NCI-H1048 (cell line): Measurements from ENCODE around the gene NPTX1.
"Not testable (repeated sequence)": the region's sequence is repeated elsewhere in the genome, so short reads cannot be mapped to it uniquely, and the experiment has no call there.

Experiments
- DNase-seq: peaks from one replicate; lab custom pipeline; 2025; lab: John Stamatoyannopoulos, UW

The NPTX1 gene, protein sequence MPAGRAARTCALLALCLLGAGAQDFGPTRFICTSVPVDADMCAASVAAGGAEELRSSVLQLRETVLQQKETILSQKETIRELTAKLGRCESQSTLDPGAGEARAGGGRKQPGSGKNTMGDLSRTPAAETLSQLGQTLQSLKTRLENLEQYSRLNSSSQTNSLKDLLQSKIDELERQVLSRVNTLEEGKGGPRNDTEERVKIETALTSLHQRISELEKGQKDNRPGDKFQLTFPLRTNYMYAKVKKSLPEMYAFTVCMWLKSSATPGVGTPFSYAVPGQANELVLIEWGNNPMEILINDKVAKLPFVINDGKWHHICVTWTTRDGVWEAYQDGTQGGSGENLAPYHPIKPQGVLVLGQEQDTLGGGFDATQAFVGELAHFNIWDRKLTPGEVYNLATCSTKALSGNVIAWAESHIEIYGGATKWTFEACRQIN

DNA sequence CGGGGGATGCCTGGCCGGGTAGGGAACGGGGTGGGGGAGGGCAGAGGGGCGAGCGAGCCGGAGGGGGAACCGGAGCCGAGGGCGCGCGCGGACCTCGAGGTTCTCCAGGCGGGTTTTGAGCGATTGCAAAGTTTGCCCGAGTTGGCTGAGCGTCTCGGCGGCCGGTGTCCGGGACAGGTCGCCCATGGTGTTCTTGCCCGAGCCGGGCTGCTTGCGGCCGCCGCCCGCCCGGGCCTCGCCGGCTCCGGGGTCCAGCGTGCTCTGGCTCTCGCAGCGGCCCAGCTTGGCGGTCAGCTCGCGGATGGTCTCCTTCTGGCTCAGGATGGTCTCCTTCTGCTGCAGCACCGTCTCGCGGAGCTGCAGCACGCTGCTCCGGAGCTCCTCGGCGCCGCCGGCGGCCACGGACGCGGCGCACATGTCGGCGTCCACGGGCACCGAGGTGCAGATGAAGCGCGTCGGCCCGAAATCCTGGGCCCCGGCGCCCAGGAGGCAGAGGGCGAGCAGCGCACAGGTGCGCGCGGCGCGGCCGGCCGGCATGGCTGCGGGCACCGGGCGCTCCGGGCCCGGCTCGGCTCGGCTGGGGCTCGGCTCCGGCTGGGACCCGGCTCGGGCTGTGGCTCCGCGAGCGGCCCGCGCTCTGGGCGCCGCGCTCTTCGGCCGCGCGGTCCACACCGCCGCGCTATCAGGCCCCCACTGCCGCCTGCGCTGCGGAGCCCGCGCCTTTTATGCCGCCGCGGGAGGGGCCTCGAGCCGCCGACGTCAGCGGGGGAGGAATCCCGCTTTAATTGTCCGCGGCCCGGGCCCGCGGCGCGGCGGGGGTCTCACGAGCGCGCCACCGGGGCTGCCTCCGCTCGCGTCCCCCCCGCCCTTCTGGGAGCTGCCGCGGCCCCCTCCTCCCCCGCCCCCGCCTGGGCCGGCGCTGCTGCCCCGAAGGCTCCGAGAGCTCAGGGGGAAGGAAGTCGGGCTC, at the start of gene NPTX1:
TSS of gene NPTX1 (minus strand) at position 698 of the 967 bp plus-strand sequence. CDS start at position 537, 161 bp downstream.
- no peak for DNase-seq

DNA sequence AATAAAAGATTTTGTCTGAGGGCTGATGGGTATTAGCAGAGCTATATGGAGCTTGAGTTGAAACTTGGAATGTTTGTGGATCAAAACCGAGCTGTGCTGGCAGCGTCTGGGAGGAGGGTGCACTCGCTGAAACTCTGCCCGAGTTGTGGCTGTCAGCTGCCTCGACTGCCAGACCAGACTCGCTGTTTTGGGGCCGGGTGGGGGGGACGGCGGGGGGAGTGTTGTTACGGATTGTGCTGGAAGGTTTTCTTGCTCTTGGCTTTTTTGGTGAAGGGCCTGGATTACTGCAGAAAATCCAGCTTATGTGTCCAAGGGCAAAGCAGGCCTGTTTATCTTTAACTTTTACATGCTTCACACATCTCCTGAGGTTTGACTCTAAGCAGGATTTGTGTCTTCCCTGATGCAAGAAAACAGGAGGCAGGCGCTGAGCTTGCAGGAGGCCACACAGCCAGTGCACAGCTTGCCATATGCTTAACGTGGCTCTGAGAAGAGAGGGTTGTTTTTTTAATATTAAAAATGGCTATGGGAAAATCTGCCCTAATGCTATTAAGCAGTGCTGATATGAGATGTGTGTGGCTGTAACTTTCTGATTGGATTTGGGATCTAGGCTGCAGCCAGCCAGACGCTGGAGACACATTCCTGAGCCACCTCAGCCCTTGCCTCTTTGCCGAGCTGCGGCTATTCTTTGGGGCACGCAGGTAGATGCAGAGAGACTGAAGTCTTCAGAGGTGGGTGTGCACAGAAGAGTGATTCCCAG, 47.7 kb upstream of the NPTX1 start:
- DNase-seq = no peak

DNA sequence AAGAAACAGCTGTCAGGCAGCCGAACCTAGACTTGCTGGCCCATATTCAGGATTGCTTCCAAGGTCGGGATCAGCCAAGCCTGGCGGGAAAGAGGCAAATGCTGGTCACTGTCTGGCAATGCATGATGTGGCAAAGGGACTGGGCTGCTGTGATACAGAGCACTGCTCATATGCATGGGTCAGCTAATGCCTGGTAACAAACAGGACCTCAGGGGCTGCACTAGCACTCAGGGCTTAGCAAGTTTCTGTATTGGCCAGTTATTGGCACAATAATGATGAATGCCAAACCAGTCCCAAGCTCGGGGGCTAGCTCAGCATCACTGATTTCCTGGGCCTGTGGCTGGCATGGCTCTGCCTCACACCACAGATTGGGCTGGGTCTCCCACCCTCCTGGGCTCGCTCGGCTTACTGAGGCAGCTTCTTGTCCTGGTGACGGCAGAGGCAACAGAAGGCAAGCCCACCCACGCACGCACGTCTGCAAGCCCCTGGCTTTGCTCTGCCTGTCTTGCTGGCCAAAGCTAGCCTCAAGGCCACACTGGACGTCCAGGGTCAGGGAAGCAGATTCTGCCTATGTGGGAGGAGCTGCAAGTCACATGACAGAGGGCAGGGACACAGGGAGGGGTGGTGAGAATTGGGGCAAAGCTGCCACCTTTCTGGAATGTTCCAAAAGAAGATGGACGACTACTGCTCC, 46.8 kb upstream of the NPTX1 start:
- DNase-seq = no peak

DNA sequence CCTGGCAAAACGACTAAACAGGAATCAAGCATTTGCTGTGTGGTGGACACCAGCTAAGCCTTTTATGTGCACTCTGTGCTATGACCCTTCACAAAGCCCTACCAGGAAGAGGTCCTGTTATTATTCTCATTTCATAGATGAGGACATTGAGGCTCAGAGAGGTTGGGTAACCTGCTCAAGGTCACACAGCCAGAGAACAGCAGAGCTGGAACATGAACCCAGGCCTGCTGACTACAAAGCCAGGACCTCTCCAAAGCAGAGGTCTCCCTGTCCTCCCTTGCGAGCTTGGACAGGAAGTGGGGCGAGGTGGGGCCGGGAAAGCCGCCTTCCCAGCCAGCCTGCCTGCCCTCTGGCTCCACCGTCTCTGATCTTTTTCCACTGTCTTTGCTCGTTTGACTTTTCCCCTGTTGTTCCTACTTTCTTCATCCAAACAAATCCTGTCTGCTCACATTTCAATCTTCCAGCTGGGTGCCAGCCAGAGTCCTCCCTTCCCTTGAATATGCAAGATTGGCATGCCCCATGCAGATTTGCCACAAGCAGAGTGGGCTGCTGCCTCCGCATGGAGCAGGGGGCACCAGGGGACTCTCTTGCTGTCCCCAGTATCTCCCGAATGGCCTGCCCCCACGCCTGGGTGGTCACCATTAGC, 44.5 kb upstream of the NPTX1 start:
- DNase-seq = no peak

DNA sequence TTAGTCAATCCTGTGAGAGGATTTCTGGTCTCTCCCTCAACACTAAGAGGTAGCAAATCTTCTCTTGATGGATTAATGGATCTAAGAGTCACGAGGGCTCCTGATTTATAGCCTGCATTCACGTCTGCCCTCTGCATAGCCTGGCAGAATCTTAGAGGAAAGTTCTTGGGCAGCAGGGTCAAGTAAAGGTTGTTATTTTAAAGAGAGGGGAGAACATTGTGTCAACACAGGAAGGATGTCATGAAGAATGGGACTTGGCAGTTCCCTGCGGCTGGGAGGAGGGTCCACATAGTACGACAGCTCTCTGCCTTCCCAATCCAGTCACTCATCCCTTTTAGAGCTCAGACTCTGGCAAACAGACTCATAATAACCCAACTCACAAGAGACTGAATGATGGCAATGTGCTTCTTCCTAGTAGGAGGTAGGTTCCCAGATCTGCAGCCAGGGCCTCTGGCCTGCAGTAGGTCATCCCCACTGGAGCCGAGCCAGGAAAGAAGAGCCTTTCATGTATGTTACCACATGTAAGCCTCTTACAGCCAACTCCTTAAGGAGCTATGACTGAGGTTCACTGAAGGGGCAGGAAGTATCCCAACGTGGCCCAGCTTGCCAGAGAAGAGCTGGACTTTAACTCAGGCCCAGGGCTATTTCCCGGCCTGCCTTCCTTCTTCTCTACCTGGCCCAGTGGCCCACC, 42.8 kb upstream of the NPTX1 start:
- no peak for DNase-seq

DNA sequence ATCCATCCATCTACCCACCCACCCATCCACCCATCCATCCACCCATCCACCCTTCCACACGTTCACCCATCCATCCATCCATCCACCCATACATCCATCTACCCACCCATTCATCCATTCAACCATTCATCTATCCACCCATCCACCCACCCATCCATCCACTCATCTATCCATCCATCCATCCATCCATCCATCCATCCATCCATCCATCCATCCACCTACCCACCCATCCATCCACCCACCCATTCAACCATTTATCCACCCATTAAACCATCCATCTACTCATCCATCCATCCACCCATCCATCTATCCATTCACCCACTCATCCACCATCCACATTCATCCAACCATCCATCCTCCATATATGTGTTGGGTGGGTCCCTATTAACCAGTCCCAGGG, 42.0 kb upstream of the NPTX1 start:
- no peak for DNase-seq

DNA sequence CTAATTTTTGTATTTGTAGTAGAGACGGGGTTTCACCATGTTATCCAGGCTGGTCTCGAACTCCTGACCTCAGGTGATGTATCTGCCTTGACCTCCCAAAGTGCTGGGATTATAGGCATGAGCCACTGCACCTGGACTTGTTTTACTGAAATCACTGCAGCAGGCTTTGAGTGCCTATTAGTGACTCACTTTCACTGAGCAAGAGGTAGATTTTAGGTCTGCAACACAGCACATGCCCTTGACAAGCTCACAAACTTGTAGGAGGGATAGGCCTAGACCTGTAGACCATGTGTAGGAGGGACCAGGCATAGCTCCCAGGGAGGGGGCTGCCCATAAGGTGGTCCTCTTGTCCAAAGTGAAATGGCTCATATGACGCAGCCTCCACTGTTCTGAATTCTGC, 41.2 kb upstream of the NPTX1 start:
- DNase-seq = no peak

DNA sequence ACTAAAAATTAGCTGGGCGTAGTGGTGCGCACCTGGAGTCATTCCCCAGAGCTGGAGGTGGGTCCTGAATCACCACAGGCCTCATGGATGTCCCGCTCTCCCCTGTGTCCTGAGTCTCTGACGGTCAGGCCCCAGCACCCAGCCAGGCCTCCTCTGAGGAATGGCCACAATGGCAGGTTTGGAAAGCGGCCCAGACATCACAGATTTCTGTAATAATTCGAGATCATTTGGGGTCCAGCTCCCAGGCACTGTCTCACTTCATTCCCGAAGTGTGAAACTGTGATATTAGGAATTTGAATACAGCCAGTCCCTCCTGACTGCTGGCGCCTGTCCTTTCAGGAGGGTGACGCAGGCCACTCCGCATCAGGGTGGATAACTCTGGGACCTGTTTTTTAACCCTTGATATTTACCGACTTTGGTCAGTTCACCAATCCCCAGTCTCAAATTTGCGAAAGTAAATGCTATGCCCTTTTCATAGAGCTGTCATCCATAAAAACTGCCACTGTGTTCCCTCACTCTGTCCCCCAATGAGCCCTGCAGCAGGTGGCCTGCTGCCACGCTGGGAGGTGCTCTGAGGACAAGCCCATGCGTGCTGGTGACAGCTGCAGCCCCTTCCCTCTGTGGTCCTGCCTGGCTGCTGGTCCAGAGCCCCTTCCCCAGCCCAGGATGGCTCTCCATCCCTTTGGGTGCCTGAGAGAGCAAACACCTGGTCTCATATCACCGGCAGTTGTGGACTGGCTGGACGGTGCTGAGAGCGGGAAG, 39.9 kb upstream of the NPTX1 start:
- no peak for DNase-seq

DNA sequence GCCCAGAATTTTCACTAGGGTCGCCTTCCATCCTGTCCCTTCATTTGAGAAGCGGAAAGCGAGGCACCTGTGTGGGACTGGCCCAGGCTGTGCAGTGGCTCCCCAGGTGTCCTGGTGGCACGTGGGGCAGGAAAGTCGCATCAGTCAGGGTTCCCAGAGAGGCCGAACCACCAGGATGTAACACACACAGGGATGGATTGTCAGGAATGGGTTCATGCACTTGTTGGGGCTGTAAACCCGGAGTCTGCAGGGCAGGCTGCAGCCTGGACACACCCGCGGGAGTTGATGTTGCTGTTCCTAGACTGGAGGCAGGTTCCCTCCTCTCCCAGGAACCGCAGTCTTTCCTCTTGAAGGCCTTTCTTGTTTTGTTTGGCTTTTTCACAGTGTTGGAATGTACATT, 37.5 kb upstream of the NPTX1 start:
- no peak for DNase-seq

DNA sequence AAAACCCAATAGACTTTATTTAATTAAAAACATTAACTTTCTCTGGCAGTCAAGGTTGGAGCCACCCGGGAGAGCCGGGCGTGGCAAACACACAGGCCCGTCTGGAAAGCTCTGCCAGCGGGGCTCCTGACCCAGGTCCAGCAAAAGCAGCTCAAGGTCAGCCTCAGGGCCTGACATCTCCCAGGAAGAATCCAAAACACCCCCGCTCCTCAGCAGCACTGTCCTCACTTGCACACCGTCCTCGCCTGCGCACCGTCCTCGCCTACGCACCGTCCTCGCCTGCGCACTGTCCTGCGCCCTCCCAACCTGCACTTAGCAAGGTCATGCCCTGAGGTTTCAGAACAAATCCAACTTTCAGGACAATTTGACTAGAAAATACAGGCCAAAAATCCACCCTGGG, 36.8 kb upstream of the NPTX1 start:
- DNase-seq = no peak

DNA sequence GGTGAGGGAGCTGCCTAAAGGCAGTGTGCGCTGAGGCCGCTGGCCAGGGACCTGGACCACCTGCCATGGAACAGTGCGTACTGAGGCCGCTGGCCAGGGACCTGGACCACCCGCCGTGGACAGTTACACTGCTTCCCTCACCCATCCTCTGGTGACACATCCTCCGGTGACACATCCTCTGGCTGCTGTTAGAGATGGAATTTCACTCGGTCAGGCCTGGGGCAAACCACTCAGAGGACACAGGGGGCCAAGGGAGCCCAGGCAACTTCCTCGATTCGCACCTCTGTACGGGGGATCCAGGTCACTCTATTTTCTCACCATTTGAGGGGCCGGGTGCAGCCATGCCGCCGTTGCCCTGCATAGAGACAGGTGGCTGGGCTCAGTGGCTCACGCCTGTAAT, 35.8 kb upstream of the NPTX1 start:
- DNase-seq = no peak

DNA sequence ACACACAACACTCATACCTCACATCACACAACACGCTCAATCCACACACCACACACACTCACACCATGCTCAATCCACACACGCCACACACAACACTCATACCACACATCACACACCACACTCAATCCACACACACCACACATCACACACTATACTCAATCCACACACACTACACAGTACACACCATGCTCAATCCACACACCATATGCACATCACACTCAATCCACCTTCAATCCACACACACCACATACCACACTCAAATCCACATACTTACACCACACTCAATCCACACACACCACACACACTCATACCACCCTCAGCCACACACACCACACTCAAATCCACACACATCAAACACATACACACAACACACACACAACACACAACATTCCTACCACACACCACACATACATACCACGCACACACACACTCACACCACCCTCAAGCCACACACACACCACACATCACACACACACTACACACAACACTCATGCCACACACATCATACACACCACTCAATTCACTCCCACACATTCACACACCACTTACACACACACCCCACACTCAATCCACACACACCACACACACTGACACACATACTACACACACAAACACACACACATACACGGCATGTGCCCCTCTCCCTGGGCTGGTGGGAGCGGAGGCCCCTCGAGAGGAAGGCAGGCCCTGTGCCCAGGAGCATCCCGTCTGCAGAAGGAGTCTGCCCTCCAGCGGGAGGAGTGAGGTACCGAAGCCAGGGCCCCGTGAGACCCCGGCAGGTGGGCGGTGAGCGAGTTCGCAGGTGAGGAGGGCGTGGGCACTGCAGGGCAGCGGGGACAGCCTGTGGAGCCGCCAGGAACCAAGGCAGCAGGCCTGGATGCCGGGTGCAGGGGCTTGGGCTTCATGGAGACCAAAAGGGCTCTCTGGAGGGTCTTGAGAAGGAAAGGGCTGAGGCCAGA, 35.1 kb upstream of the NPTX1 start:
- no peak for DNase-seq

DNA sequence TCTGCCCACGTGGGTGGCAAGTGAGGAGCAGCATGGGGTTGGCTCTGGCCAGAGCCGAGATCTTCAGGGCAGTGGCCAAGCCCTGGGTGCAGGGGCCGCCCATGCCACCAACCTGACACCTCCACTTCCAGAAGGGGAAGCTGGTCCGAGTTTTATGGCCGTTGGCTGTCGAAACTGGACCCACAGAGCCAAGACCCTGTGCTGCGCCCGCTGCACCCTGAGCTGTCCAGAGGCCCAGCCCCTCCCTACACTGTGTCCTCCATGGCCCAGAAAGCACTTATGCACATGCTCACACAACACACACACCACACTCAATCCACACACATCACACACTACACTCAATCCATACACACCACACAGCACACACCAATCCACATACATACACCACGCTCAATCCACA, 34.4 kb upstream of the NPTX1 start:
- DNase-seq = no peak

DNA sequence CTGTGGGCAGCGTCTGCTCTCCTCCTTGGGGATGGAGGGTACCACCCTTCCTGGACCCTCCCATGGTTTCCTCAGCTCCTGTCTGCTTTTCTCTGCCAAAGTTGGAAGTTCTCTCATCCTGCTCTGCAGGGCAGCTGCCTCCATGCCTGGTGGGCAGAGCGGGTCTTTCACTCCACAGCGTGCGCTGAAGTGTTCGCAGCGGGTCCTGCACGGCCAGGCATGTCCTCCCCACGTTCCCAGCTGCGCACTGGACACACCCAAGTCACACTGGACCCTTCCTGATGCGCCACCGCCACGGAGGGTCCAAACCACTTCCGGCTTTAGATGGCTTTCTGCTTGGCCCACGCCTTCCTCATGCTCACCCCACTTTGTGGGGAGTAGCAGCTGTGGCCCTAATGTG, 33.7 kb upstream of the NPTX1 start:
- no peak for DNase-seq

DNA sequence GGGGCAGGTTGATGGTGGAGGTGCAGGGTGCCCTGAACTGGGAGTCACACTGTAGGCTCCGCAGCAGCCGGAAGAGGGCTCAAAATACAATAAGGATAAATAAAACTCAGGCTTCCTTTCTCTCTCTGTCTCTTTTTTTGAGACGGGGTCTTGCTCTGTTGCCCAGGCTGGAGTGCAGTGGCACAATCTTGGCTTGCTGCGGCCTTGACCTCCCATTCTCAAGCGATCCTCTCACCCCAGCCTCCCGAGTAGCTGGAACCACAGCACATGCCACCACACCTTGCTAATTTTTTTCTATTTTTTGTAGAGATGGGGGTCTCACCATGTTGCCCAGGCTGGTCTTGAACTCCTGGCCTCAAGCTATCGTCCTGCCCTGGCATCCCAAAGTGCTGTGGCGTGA, 32.9 kb upstream of the NPTX1 start:
- no peak for DNase-seq

DNA sequence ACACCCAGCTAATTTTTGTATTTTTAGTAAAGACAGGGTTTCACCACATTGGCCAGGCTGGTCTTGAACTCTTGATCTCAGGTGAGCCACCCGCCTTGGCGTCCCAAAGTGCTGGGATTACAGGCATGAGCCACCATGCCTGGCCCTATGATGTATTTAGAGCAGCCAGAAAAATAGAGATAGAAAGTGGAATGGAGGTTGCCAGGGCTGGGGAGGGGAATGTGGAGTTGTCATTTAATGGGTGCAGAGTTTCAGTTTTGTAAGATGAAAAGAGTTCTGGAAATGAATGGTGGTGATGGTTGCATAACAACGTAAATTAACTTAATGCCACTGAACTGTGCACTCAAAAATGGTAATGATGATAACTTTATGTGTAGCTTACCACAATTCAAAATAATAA, 31.6 kb upstream of the NPTX1 start:
- no peak for DNase-seq

DNA sequence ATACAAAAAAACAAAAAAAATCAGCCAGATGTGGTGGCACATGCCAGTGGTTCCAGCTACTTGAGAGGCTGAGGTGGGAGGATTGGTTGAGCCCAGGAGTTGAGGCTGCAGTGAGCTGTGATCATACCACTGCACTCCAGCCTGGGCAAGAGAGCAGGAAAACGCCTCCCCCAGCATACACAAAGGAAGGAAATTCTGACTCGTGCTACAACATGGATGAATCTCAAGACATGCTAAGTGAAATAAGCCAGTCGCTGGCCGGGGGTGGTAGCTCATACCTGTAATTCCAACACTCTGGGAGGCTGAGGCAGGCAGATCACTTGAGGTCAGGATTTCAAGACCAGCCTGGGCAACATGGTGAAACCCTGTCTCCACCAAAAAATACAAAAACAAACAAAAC, 30.8 kb upstream of the NPTX1 start:
- DNase-seq = not testable (repeated sequence)

DNA sequence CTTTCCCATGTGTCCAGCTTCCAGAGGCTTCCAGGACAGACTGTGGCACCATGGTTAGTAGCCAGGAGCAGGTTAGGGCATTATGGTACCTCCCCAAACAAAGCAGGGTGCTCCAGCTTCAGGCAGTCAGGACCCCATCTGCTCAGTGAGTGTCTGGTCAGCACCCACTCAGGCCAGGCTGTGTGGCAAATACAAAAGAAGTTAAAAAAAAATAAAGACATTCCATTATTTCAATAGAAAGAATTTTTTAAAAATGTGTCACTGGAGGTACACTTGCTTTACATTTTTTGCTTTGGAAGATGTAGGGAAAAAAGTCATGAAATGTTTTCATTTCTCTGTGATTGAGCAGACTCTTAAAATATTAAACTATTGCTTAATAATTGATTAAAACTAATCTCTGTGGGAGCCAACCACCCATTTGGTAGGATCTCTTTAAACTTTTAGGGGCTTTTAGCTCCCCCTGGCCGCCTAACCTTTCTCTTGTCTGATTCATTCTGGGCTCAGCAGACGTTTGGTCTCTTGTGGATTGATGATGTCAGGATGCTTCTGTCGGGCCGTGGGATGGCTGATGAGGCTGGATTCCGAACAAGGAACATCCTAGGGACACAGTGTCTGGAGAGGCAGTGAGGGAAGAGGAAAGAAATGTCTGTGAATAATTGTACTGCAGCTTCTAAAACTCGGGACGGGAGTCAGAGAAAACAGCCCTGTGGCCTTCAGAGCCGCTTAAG, 28.4 kb upstream of the NPTX1 start:
- DNase-seq = no peak
